Activated CD4-positive, CD25-positive, alpha-beta regulatory T cell (primary cell): Measurements from ENCODE around the gene ZNF217.
"Not testable (repeated sequence)": the region's sequence is repeated elsewhere in the genome, so short reads cannot be mapped to it uniquely, and the experiment has no call there.

Source experiments
- DNase-seq, 4 experiments: peaks; one replicate each; lab custom pipeline; 2025; lab: John Stamatoyannopoulos, UW

The ZNF217 gene

GRCh38 chr20:53567379-53567917 lies 26.2 kb downstream of the ZNF217 start:
- no peak for DNase-seq

GRCh38 chr20:53566623-53567022 lies 27.0 kb downstream of the ZNF217 start:
- DNase-seq = not testable (repeated sequence)

GRCh38 chr20:53565254-53565653 lies 28.4 kb downstream of the ZNF217 start:
- DNase-seq = no peak

- DNase-seq = not testable (repeated sequence)
Measured at GRCh38 chr20:53562104-53562764, 31.4 kb downstream of the ZNF217 start.

- no peak for DNase-seq
Measured at GRCh38 chr20:53561505-53561904, 32.1 kb downstream of the ZNF217 start.

GRCh38 chr20:53559816-53560215 lies 33.8 kb downstream of the ZNF217 start:
- no peak for DNase-seq

GRCh38 chr20:53557130-53557529 lies 36.5 kb downstream of the ZNF217 start:
- DNase-seq = no peak

GRCh38 chr20:53556267-53556897 lies 37.3 kb downstream of the ZNF217 start:
- DNase-seq = no peak

DNA sequence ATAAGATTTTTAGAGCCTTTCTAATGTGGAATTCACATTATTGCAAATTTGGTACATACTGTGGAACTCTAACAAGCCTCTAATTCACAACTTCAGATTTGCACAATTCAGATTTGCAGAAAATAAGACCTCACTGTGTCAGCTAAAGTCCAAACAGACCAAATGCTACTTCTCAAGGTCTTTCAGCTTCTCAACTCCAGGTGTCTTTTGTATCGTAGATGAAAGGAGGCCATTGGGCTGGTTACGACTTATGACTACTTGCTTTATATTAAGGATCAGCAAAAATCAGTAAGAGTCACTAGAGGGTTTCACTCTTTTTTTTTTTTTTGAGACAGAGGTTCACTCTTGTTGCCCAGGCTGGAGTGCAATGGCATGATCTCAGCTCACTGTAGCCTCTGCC lies 37.8 kb downstream of the ZNF217 start:
- DNase-seq = no peak

GRCh38 chr20:53555081-53555480 lies 38.6 kb downstream of the ZNF217 start:
- no peak for DNase-seq

DNA sequence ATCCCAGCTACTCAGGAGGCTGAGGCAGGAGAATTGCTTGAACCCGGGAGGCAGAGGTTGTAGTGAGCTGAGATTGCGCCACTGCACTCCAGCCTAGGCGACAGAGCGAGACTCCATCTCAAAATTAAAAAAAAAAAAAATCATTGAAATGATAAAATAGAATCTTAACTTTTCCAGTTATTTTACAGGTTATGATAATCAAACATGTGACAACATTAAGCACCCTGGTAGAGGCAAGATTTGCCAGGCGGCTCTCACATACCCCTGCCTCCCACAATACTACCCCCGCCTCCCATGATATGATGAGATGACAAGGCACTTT lies 41.1 kb downstream of the ZNF217 start:
- not testable (repeated sequence) for DNase-seq

DNA sequence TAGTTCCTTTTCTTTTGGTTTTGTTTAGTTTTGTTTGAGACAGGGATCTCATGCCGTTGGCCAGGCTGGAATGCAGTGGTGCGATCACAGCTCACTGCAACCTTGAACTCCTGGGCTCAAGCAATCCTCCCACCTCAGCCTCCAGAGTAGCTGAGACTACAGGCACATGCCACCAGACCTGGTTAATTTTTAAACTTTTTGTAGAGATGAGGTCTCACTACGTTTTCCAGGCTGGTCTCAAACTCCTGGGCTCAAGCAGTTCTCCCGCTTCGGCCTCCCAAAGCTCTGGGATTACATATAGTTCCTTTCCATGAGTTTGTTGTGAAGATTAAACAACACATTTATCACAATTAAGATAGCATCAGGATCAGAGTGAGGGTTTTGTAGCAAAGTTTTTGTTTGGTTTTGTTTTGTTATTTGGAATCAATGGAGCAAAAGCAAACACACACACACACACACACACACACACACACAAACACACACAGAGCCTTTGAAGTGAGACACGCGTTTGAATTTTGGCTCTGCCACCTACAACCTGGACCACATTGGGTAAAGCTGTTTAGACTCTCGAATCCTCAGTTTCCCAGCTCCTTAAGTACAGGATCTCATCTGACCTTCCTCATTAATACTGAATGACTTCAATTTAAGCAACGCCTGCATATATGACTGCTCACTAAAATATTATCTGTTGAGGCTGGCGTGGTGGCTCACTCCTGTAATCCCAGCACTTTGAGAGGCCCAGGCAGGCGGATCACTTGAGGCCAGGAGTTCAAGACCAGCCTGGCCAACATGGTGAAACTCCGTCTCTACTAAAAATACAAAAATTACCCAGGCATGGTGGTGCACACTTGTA lies 41.7 kb downstream of the ZNF217 start:
- not testable (repeated sequence) for DNase-seq

- DNase-seq = no peak
Measured at GRCh38 chr20:53550280-53551187, 43.1 kb downstream of the ZNF217 start.

DNA sequence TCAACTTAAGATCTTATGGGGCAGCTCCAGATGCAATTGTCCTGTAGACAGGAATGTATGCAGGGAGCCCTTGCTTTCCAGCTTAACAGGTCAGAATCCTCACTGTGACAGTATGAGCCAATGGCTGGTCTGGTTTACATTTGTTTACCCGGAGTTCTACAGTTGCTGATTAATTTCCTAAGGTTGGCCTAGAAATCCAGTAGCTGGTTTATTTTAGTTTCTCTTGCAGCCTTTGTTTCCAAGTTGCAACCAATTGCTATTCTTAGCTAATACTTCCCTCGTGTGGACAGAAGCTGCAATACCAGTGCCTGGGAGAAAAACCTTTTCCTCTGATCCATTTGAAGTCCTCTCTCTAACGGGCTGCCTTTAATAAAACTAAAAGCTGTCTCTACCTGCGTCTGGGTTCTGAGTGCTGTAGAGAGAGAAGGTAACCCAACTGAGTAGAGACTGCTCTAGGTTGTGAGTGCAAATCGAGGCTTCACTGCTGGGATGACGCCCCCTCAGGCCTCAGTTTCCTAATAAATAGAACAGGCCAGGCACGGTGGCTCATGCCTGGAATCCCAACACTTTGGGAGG lies 45.9 kb downstream of the ZNF217 start:
- DNase-seq = no peak

DNA sequence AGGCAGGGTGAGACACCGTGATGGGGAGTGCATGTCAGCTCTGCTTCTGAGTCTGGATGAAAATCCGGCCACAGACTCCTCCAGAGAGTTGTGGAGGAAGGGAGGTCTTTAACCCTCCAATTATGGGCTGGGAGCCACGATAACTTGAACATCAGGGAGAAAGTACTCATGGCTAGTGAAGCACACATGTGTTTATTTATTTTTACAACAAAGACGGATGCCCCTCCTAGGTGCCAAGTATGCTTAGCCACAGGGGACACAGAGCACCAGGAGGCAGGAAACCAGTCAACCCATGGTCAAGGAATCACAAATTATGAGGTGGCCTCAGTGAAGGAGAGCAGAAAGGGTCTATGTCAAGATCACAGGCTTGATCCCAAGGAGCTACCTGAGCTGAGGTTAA lies 54.1 kb downstream of the ZNF217 start:
- no peak for DNase-seq

DNA sequence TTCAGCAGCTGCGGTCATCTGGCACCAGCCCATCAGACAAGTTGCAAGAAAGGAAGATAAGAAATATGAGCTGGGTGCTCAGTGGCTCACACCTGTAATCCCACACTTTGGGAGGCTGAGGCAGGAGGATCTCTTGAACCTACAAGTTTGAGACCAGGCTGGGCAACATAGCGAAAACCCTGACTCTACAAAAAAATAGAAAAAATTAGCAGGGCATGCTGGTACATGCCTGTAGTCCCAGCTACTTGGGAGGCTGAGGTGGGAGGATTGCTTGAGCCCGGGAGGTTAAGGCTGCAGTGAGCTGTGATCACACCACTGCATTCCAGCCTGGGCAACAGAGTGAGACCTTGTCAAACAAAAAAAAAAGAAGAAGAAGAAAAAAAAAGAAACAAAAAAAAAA lies 57.3 kb downstream of the ZNF217 start:
- not testable (repeated sequence) for DNase-seq

- no peak for DNase-seq
Measured at GRCh38 chr20:53535878-53536277, 57.8 kb downstream of the ZNF217 start.

GRCh38 chr20:53534037-53534436 lies 59.6 kb downstream of the ZNF217 start:
- DNase-seq = no peak

GRCh38 chr20:53533500-53533899 lies 60.1 kb downstream of the ZNF217 start:
- no peak for DNase-seq

GRCh38 chr20:53532654-53533312 lies 60.9 kb downstream of the ZNF217 start:
- not testable (repeated sequence) for DNase-seq

- no peak for DNase-seq
Measured at GRCh38 chr20:53530440-53530839, 63.2 kb downstream of the ZNF217 start.
